Measurements from ENCODE around the gene GNE. TPM values are rescaled to one million over a fixed set of nuclear protein-coding genes. Genes with fewer than 3 reads are reported as not detected.

The GNE gene

Small RNA genes lying within 50 kb of the gene (small RNA-seq; reads per million reads assigned to genes)
- not detected for gene RNU4-53P (ENCODE audit: insufficient read depth)

Data from neuronal stem cell (in vitro differentiated cells).